SHP77 (cell line): ENCODE results near the gene CDH13.

ENCODE experiments used
- DNase-seq, 2 experiments: peaks; one replicate each; lab custom pipeline; 2025; lab: John Stamatoyannopoulos, UW

The CDH13 gene

DNA sequence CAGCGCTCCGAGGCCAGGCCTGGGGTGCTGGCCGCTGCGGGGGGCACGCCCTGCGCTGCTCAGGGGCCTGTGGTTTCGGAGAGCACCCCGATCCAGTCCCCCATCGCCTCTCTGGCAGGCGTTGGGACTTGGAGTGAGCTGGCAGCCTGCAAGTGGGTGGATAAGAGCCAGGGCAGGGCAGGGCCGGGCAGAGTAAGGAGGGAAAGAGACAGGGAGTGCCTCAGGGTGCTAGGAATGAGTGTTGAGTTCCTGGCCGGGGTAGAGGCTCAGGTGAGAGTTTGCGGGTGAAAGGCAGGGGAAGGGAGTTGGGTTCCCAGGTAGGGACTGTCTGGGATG is 1.3 kb downstream of the CDH13 start:
- no peak for DNase-seq

DNA sequence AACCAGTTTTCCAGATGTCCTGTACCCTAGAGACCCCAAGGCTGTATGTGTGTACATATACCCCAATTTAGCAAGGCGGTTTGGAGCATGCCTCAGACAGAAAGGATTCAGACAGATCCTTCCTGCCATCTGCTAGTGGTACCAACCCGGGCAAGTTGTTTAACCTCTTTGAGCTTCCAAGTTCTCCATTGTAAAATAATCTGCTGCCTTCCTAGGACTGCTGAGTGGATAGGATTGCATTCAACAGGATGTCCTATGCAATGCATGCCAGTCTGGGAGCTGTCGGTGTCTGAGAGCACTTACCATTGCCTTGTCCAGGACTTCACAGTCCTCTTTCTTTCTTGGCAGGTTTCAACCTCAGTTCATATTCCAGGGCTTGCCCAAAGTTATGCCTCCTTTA is 1.9 kb downstream of the CDH13 start:
- no peak for DNase-seq

DNA sequence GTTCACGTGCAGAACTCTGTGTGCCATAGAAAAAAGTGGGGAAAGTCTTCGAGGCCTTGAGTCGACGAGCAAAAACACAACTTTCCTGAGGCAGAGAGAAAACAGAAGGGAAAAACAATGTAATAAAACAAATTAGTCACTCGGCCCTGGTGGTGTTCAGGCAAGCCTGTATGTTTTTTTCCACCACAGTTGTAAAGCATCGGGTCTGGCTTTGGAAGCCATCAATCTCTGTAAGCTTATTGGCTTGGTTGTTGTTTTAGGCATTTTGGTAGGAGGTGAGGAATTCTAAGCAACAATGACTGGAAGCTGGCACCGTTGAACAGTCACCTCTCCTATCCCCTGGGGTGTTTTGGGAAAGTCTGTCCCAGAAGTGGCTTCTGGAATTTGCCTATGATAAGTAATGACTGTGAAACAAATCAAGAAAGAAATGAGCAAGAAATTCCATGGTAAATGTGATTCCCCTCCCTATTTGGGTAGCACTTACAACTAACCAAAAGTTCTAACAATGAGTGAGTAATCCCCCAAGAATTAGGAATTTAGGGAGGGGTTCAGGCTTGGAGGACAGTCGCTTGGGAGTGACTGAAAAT is 2.8 kb downstream of the CDH13 start:
- DNase-seq = no peak

DNA sequence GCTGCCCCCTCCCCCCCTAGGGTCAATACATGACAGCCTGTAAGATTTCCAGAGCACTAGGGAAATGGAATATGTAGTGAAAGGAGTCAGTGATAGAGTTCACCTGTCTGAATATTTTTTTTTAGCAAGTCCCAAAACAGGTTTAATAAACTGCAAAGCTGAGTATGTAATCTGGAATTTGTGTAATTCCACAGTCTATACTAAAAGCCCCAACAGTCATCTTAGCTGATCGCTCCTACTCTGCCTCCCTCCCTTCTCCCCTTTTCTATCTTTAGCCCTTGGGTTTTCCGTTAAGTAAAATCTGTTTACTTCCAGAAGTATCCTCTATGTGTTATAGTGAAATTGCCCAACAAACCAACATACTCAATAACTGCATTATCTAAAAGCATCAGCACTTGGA is 3.5 kb downstream of the CDH13 start:
- no peak for DNase-seq

DNA sequence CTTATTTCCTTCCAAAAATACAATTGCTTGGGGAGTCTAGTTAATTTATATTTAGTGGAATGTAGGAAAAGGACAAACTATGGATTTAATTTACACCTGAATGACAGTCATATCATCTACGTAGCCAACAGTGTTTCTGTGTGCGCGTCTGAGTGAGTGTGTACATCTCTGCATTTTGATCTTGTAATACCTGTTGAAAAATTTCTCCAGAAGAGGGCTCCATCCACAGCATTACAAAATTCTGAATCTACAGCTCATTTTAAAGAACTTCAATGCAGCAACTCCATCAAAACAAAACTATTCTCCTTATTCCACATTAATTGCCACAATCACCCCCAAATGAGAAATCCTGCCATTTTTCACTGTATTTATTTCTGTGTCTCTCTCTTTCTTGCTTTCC is 3.9 kb downstream of the CDH13 start:
- no peak for DNase-seq

DNA sequence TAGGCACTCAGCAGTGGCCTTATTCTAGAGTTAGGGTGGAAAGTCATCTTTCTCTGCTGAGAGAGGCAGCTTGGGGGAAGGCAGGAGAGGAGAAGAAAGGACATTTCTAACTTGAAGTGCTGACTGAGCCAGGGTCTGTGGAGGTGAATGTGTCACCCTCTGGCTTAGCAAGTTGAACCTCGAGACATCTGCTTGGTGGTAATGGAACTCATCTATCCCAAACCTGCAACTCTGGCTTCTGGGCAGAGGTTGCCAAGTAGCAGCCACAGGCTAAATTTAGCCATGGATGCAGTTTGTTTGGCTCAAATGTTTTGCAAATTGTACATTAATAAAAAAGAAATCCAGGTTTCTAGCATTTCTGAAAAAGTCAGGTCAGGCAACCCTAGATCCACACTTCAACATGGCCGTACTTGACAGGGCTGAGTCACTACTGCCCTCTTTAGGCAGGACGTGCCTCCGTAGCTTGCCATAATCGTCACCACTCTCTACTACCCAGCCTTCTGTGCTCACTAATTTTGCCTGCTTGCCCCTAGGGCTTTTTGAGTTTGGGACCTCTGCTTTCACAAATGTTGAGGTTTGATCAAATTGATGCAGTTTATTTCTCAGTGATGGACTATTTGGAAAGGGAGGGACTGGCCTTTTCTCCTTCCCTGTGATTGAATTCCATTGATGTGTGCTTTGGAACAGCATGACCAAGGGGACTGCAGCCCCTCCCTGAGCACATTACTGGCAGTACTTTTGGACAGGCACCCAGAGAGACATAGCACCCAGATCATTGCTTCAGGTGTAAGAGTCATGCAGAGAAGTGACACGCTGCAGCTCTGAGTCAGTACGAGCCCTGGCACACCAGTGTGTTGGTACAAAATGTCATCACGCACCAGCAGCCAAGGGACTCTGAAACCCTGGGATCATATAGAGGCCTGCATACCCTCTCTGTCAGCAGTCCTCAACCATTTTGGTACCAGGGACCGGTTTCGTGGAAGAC is 5.2 kb downstream of the CDH13 start:
- DNase-seq = no peak

DNA sequence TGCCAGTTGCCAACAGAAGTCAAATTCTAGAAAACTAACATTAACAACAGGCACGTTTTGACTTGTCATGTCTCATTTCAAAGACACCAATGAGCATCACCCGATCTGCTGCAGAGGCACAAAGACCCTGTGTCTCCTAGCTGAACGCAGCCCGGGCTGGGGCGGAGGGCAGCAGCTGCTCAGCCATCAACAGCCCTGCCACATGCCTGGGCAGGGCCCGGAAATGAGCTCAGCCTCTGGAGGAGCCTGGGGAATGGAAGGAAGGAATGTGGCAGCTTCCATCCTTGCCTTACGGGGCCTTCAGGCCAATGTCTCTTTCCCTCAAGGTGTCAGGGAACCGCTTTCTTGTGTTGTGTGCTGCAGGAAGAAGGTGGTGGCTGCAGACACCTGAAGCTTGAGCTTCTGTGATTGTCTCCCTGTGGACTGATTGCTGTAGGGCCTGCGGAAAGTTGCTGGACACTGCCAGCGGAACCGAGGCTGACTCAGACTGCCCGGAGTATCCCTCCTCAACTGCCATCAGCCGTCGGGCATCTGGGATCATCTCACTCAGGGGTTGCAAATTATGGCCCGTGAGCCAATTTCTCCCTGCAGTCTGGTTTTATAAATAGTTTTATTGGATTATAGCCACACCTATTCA is 7.3 kb downstream of the CDH13 start:
- peak in 1 of 2 experiments; percentile 35 for DNase-seq

DNA sequence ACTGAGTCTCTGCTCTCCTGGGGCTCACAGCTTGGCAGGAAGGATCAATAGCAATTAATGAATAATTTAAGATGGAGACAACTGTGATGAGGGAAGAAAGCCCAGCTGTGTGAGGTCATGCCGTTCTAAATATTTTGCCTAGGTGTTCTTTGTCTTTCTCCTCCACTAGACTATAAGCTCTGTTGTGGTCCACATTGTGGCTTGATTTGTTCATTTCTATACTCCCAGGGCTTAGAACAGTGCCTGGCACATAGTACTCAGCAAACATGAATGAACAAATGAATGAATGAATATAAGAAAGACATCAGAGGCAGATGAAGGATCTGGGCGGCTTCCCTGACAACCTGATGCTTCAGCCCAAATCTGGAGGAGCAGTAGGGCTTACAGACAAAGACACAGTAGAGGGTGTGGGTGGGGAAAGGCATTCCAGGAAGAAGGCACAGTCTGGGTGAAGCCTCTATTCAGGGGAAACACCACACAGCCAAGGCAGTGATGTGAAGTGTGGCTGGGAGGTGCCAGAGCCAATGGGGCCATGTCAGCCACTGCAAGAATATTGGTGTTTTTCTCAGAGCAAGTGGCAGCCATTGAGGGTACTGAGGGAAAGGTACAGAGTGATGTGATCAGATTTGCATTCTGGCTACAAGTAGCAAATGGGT is 8.3 kb downstream of the CDH13 start:
- DNase-seq = no peak

DNA sequence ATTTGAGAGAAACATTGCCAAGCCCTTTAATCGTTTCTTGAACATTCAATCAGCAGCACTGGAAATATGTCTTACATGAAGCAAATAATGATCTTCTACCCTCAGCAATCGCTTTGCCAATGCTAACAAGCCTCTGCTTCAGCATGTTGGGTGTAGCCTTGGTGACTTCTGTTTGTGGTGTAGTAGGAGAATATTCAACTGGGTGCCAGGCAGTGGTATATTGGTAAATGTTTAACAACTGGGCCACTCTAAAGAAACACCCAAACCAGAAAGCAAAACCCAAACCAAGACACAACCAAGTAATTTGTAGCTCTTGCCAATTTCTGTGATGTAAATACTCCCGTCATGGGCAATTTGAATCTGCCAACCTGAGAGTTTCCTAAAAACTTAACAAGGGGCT is 9.7 kb downstream of the CDH13 start:
- DNase-seq = no peak

DNA sequence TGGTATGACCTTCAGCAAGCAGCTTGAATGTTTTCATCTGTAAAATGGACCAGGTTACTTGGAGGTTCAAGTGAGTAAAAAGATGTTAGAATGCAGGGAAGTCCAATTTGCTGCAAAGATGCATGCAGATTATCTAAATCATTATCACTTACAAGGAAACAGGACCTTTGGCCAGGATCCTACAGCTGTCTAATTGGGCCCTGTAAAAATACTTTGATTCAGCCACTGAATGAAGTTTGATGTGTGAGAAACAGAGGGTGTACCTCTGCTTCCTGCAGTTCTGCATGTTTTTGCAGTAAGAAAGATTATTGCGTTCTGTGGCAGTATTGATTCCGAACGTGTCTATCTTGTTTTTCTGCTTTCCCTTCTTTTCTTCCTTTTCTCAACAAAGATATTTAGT is 10.2 kb downstream of the CDH13 start:
- DNase-seq = no peak

DNA sequence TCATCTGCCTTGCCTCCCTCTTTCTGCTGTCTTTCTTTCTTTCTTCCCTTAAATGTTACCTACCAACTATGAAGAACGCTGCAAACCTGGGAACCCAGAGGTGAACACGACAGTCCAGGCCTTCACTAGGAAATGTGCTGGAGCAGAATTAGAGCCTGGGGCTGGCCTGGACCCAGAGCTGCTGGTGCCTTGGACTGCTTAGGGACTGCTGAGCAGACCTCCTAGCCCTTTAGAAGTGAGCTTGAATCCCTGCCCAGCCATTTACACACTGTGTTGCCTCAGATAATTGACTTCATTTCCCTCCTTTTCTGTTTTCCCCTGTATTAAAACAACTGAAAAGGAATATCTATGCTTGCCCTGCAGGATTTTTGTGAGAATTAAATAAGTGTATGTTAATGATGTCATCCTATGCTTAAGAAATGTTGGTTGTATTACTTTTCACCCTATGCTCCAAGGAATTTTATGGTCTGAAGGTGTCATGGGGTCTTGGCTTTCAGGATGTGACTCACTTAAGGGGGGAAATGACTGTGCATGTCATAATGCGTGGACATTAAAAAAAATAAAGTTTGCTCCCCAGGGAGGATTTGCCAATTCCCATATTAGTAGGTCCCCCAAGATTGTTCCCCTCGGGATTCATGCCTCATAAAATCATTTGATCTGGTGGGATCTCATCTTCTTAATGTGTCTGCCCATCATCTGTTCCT is 11.5 kb downstream of the CDH13 start:
- no peak for DNase-seq

DNA sequence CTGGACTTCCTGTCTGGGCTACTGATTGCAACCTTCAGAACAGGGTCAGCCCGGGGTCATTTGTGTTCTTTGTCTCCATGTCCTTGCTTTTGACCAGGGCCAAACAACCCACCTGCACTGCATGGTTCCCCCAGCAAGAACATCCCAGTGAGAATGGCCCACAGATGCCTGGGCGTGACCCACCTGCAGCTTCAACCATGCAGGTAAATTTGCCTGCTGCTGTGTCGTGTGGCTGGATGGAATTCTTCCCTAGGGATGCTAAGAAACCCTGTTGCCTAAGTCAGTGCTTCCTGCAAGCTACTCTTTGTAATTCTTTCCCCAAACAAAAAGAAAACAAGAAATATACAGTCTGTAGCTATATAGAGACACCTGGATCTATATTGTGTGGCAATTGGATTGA is 12.5 kb downstream of the CDH13 start:
- no peak for DNase-seq

DNA sequence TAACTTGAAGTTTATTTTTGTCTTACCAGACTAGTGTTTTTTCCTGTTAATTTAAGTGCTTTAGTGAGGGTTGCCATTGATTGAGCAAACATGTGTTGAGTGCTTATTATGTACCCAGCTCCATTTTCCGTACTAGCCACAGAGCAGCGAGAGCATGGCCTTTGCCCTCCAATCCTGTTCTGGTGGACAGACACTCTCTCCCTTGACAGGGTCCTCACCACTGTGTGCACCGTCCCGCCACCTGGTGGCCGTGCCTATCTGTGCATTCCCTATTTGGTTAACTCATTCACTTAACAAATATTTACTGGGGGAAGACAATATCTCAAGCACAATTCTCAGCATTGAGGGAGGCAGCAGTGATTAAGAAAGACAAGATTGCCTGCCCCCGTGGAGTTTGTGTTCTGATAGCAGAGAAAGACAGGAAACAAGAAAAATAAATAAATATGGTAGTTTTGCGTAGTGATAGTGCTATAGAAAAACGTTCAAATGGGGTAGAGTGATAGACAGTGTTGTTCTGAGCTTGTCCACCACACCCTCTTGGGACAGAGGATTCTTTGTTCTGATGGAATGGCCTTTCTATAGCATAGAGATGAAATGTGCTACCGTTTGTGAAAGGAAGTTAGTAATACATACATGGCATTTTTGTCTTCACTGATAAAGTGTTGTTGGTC is 13.0 kb downstream of the CDH13 start:
- peak; percentile 18 to 29 for DNase-seq

DNA sequence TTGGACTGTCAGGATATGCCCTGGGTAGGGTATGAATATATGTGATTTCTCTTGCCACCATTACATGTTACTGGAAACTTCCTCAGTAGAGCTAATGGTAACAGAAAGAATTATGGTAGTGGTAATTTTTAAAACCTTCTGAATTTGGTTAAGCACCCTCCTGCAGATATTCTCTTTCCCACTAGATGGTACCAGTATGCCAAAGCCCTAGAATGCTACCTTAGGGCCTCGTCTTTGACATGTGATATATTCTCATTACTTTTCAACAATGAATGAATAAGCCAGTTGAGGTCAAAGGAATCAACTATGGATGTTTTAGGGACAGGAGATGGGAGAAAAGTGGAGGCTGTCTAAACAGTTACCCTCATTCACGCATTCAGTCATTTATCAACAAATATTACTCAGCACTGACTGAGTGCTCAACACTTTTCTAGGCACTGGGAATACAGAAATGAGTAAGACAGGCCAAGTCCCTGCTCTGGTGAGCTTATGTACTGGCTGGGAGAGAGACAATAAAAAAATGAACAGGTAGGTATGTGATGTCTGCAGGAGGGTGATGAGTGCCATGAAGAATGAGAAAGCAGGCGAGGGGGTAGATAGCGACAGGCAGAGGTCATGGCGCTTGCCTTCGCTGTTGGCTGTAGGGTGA is 14.7 kb downstream of the CDH13 start:
- DNase-seq = no peak

DNA sequence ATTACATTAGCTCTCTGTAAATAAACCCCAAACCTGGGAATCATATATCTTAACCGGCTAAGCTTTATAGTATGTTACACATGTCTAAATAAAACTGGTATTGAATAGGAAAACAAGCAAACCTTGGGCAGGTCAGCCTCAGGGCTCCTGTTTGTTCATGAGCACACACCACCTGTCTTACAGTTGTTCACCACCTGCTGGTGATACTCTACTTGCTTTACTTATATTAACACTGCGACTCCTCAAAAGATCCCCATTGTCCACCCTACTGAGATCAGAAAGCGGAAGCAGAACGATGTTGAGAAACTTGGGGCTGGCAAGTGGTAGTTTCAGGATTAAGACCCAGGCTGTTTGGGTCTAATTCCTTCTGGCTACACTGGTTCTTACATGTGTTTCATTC is 16.4 kb downstream of the CDH13 start:
- DNase-seq = no peak

DNA sequence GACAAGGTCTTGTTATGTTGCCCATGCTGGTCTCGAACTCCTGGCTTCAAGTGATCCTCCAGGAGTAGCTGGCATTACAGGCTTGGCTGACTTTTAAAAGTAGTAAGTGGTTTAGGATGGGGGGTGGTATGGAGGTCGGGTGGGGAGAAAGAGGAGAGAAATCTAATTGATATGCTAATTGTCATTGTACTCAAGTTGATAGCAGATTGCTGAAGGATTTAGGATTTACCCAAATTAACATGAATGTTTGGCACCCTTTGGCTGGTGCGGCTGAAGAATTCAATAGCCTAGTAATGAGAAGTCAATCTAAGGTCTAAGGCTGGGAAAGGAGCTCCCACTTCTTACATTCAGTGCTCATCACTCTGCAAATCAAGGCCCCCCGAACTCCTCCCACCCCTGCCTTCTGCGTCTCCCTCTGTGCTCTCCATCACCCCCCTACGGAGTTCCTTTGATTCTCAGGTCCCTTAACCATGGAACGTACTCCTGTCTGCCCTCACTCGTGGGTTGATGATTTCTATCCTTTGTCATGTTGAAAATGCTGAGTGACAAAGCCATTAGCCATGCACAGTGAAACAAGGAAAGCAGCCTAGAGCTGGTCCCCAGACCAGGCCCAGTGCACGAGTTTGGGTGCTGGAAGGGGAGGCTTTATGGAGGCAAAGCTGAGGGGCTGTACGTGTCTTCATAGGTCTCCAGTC is 17.3 kb downstream of the CDH13 start:
- no peak for DNase-seq

DNA sequence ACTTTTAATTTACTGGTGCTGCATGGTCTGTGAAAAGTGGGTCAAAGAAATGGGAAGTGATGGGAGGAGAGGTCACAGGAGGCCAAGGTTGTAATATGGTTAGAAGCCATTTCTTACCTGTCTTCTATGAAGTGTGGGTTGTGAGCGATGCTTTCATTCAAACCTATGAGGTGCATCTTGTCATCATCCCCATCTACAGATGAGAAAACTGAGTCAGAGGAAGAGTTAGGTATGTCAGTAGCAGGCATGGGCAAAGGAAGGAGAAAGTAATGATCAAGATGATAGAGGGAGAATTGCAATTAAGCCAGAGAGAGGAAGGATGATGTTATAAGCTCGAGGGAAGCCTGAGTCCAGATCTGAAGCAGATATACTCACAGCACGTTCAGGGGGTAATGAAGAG is 19.7 kb downstream of the CDH13 start:
- DNase-seq = no peak

DNA sequence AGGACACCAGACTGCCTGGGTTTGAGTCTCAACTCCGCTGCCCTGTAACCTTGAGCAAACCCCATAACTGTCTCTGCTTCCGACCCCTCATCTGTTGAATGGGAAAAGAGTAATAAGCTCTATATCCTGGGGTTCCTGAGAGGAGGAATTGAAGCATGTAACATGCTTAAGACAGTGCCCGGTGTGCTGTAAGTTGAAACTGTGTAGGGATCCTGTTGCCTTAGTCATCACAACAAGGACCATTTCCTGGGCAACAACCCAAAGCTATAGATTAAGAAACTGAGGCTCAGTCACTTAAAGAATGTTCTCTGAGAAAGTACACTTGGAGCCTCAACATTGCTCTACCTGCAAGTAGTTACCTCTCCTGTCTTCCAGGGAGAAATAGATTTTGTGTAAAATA is 23.0 kb downstream of the CDH13 start:
- DNase-seq = no peak

DNA sequence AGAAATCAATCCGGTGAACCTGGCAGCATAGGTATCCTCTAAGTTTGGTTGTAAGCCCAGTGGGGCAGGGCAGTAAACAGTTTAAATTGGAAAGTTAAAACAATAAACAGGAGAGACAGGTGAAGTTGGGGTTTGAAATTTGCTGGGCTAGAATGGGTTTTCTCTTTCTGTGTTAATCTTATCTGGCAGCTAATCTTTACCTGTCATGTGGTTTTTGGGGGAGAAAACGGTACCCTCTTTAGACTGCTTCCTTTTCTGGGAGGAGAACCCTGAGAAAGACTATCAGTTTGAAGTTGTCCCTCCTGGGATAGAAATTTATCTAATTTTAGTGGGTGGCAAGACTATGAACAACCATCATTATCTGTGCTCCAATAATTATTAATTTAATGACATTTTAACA is 24.0 kb downstream of the CDH13 start:
- DNase-seq = no peak

DNA sequence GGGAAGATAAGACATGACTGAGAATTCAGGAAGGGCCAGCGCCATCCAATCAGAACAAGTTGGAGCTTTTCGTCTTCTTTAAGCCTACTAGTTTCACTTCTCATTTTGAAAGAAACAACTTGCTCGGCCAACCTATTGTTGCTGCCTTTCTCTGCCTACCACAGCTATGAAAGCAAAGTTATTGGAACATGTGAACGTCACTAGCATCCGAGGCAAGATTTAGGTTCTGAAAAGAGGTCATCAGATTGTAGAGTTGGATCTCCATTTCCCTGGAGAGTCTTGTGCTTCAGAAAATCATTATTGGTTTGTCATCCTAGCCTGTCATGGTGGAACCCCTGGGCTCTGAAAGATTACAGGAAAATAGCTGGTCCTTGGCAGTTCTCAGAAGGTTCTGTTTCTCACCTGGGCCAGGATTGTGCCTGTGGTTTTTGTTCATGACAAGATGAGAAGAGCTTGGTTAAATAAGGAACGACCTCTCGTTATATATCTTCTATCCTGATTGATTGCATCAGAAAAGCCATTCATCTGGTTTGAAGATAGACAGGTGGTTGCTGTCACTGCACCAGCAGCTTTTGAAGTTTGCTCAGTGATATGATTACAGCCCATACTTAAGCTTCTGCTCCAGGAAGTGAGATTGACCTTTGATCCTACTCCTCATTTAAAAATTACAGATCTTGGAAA is 25.3 kb downstream of the CDH13 start:
- no peak for DNase-seq
